Suprapubic skin (tissue), 3 donors: Measurements from ENCODE around the gene INPP5F.

ENCODE experiments used
- POLR2A ChIP-seq, 2 donors: fragments of 450-650 bp; IDR thresholded peaks; one replicate each; pipeline ENCODE4 v1.6.1; 2017; ENCODE audit warnings: antibody characterized with exemption in 2 of 2, mild to moderate bottlenecking in 2 of 2, moderate library complexity in 2 of 2
- TF ChIP-seq, protein P1 (sequence below), 2 donors: fragments of 200-600 bp in 1 of 2; fragments of 450-650 bp in 1 of 2; sonication (generic) in 1 of 2; IDR thresholded peaks; one replicate each; pipeline ENCODE4 v1.5.1; 2016 to 2019; ENCODE audit warnings: antibody characterized with exemption in 2 of 2, mild to moderate bottlenecking in 1 of 2, moderate library complexity in 1 of 2

DNA sequence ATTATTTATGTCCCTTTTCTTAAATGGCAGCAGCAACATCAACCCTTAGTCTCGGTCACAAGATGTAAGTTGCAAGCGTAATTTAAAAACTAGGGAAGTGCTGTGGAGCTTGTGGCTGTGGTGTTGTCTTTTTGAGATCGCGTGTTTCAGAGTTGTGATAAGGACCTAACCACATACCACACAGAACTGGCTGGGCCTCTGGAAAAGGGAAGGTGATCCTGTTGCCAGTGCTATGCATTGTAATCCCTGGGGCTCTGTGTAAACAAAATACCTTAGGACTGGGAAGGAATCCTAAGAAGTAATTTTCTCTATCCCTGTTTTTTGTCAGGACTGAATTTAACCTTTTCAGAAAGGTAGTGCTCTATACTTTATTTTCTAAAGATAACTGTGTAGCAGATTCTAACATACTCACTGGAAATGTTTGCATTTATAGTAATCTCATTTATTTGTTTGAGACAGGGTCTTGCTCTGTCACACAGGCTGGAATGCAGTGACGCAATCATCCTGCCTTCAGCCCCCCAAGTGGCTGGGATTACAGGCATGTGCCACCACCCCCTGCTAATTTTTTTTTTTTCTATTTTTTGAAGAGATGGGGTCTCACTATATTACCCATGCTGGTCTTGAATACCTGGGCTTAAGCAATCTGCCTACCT, 60.4 kb downstream of the INPP5F start:
- TF ChIP-seq, protein P1, sequence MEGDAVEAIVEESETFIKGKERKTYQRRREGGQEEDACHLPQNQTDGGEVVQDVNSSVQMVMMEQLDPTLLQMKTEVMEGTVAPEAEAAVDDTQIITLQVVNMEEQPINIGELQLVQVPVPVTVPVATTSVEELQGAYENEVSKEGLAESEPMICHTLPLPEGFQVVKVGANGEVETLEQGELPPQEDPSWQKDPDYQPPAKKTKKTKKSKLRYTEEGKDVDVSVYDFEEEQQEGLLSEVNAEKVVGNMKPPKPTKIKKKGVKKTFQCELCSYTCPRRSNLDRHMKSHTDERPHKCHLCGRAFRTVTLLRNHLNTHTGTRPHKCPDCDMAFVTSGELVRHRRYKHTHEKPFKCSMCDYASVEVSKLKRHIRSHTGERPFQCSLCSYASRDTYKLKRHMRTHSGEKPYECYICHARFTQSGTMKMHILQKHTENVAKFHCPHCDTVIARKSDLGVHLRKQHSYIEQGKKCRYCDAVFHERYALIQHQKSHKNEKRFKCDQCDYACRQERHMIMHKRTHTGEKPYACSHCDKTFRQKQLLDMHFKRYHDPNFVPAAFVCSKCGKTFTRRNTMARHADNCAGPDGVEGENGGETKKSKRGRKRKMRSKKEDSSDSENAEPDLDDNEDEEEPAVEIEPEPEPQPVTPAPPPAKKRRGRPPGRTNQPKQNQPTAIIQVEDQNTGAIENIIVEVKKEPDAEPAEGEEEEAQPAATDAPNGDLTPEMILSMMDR (IDR thresholded peaks at IDR 0.05) = no peak
- TF ChIP-seq POLR2A (IDR thresholded peaks at IDR 0.05) = no peak
